HG03064 (cell line): ENCODE data around the gene MOB1A.
A peak's percentile ranks its signal among the peaks of the same experiment; 100 is the strongest.
"Not testable (repeated sequence)": the region's sequence is repeated elsewhere in the genome, so short reads cannot be mapped to it uniquely, and the experiment has no call there.

Experiments used
- ATAC-seq: cut with Tn5 transposase; IDR thresholded peaks from one replicate; pipeline ENCODE4 v1.9.1; 2021; ENCODE audit warnings: low read depth; ENCODE audit not compliant: unreplicated experiment

MOB1A gene

GRCh38 chr2:74199275-74199701, 20.6 kb upstream of the MOB1A start:
- no peak for ATAC-seq

GRCh38 chr2:74198461-74199274, 20.0 kb upstream of the MOB1A start, which contains the start of gene MTHFD2:
Gene MTHFD2 (plus strand): TSS chr2:74198615. CDS start chr2:74198642, 27 bp downstream.
- ATAC-seq = peak; percentile 88

- ATAC-seq = no peak
These were observed 19.4 kb upstream of the MOB1A start for GRCh38 chr2:74198023-74198460.

- ATAC-seq = no peak
These were observed 18.4 kb upstream of the MOB1A start for GRCh38 chr2:74197049-74197448.

GRCh38 chr2:74194799-74195198, 16.1 kb upstream of the MOB1A start:
- no peak for ATAC-seq

- ATAC-seq = no peak
These were observed 13.1 kb upstream of the MOB1A start for GRCh38 chr2:74191596-74192380.

- ATAC-seq = no peak
These were observed 10.0 kb upstream of the MOB1A start for GRCh38 chr2:74188696-74189095.

- ATAC-seq = no peak
These were observed 9.4 kb upstream of the MOB1A start for GRCh38 chr2:74188018-74188601.

- ATAC-seq = not testable (repeated sequence)
These were observed 8.0 kb upstream of the MOB1A start for GRCh38 chr2:74186706-74187105.

- peak; percentile 44 for ATAC-seq
These were observed 7.4 kb upstream of the MOB1A start for GRCh38 chr2:74186038-74186437.

GRCh38 chr2:74183878-74184277, 5.2 kb upstream of the MOB1A start:
- no peak for ATAC-seq

GRCh38 chr2:74181739-74182138, 3.1 kb upstream of the MOB1A start:
- no peak for ATAC-seq

- peak; percentile 8 for ATAC-seq
These were observed 585 bp upstream of the MOB1A start for GRCh38 chr2:74179063-74179865.

GRCh38 chr2:74177696-74178095, 983 bp downstream of the MOB1A start:
- ATAC-seq = no peak

GRCh38 chr2:74174909-74175308, 3.8 kb downstream of the MOB1A start:
- no peak for ATAC-seq

GRCh38 chr2:74168739-74169138, 9.9 kb downstream of the MOB1A start:
- ATAC-seq = no peak

- no peak for ATAC-seq
These were observed 13.9 kb downstream of the MOB1A start for GRCh38 chr2:74164761-74165160.

GRCh38 chr2:74162951-74163350, 15.7 kb downstream of the MOB1A start:
- no peak for ATAC-seq

- ATAC-seq = no peak
These were observed 22.8 kb downstream of the MOB1A start for GRCh38 chr2:74155830-74156229.

GRCh38 chr2:74152954-74153353, 25.7 kb downstream of the MOB1A start:
- ATAC-seq = no peak
